ENCODE data around the gene LRRC63.

DNA sequence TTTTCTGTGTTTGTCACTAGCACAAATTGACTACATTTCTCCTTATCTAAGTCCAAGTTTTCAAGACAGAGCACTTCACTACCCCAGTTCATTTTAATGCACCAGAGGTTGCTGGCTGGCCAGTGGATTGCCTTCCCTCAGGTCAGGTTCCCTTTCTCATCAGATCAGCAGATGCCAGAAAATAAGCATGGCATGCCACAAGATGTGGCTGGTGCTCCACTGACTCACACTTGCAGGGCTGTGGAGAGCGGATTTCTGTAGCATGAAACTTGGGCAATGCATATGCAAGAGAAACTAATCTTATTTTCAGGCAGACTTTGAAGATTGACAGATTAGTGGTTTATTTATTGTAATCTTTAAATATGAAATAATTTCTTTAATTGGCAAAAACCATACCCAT is 95.8 kb downstream of the LRRC63 start:
- TF ChIP-seq, protein P1, sequence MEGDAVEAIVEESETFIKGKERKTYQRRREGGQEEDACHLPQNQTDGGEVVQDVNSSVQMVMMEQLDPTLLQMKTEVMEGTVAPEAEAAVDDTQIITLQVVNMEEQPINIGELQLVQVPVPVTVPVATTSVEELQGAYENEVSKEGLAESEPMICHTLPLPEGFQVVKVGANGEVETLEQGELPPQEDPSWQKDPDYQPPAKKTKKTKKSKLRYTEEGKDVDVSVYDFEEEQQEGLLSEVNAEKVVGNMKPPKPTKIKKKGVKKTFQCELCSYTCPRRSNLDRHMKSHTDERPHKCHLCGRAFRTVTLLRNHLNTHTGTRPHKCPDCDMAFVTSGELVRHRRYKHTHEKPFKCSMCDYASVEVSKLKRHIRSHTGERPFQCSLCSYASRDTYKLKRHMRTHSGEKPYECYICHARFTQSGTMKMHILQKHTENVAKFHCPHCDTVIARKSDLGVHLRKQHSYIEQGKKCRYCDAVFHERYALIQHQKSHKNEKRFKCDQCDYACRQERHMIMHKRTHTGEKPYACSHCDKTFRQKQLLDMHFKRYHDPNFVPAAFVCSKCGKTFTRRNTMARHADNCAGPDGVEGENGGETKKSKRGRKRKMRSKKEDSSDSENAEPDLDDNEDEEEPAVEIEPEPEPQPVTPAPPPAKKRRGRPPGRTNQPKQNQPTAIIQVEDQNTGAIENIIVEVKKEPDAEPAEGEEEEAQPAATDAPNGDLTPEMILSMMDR (conservative IDR thresholded peaks at IDR 0.05; ENCODE audit: low read depth, low read length) = no peak
- no peak for TF ChIP-seq EZH2 (IDR thresholded peaks at IDR 0.05; ENCODE audit: borderline replicate concordance, low read depth, low read length, poor library complexity, severe bottlenecking)

Data from A673 (cell line).